Sigmoid colon (tissue), 4 donors: ENCODE results near the gene ORAI3.

ENCODE experiments used
- POLR2A ChIP-seq, 2 donors: fragments of 450-650 bp; IDR thresholded peaks; one replicate each; pipeline ENCODE4 v1.6.1; 2016; ENCODE audit warnings: antibody characterized with exemption in 2 of 2, mild to moderate bottlenecking in 2 of 2, moderate library complexity in 2 of 2
- POLR2AphosphoS5 ChIP-seq, 4 donors: sonication (generic); formaldehyde crosslinking; IDR thresholded peaks; one replicate each; pipeline ENCODE4 v1.6.1; 2017; ENCODE audit warnings: antibody characterized with exemption in 4 of 4
- TF ChIP-seq, protein P1 (sequence below), 4 experiments: fragments of 450-650 bp in 3 of 4; fragments of 200-600 bp in 1 of 4; IDR thresholded peaks; one replicate each; pipeline ENCODE4 v1.5.1; 2016 to 2019; ENCODE audit warnings: antibody characterized with exemption in 4 of 4, mild to moderate bottlenecking in 3 of 4, moderate library complexity in 2 of 4

DNA sequence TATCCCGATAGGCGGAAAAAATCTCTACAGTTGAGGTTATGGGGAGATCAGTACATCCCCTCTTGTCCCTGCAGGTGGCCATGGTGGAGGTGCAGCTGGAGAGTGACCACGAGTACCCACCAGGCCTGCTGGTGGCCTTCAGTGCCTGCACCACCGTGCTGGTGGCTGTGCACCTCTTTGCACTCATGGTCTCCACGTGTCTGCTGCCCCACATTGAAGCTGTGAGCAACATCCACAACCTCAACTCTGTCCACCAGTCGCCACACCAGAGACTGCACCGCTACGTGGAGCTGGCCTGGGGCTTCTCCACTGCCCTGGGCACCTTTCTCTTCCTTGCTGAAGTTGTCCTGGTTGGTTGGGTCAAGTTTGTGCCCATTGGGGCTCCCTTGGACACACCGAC is 4.2 kb downstream of the ORAI3 start:
- TF ChIP-seq, protein P1, sequence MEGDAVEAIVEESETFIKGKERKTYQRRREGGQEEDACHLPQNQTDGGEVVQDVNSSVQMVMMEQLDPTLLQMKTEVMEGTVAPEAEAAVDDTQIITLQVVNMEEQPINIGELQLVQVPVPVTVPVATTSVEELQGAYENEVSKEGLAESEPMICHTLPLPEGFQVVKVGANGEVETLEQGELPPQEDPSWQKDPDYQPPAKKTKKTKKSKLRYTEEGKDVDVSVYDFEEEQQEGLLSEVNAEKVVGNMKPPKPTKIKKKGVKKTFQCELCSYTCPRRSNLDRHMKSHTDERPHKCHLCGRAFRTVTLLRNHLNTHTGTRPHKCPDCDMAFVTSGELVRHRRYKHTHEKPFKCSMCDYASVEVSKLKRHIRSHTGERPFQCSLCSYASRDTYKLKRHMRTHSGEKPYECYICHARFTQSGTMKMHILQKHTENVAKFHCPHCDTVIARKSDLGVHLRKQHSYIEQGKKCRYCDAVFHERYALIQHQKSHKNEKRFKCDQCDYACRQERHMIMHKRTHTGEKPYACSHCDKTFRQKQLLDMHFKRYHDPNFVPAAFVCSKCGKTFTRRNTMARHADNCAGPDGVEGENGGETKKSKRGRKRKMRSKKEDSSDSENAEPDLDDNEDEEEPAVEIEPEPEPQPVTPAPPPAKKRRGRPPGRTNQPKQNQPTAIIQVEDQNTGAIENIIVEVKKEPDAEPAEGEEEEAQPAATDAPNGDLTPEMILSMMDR (IDR thresholded peaks at IDR 0.05): no peak
- no peak for TF ChIP-seq POLR2A (IDR thresholded peaks at IDR 0.05)
- no peak for TF ChIP-seq POLR2AphosphoS5 (IDR thresholded peaks at IDR 0.05)
